GM19240 (cell line): Measurements from ENCODE around the gene ZNF346.
"Not testable (repeated sequence)": the region's sequence is repeated elsewhere in the genome, so short reads cannot be mapped to it uniquely, and the experiment has no call there.

Source experiments
- DNase-seq: peaks from one replicate; pipeline ENCODE4 v3.0.0; 2011; ENCODE audit warnings: low spot score; ENCODE audit not compliant: insufficient read length

Gene ZNF346

GRCh38 chr5:177008716-177009115 is 13.8 kb upstream of the ZNF346 start:
- no peak for DNase-seq

DNA sequence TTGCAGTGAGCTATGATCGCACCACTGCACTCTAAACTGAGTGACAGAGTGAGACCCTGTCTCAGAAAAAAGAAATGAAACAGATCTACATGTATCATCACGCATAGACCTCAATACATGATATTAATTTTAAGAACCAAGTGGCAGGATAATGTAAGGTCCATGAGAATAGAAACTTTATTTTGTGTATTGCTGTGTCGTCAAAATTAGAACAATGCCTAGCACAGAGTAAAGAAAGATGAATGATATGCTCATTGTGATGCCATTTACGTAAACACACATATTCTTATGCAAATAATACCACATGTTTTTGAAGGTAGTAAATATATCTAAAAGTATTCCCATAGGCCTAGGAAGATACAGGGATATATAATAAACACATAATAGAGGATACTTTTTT is 12.3 kb upstream of the ZNF346 start:
- no peak for DNase-seq

DNA sequence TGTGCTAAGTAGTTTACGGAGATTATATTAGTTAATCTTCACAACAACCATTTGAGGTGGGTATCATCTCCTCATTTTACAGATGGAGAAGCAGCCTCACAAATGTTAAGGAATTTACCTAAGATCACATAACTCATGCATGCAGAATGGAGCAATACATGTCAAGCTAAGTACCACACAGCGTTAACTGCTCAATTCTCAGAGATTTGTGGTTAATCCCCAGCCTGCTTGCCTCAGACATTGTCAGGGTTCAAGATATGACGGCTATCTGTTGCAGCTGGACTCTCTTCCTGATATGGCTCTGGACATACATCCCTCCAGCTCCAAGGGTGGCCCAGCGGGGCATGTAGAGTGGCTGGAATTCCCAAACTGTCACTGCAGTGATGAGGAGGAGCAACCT is 7.3 kb upstream of the ZNF346 start:
- DNase-seq: no peak

DNA sequence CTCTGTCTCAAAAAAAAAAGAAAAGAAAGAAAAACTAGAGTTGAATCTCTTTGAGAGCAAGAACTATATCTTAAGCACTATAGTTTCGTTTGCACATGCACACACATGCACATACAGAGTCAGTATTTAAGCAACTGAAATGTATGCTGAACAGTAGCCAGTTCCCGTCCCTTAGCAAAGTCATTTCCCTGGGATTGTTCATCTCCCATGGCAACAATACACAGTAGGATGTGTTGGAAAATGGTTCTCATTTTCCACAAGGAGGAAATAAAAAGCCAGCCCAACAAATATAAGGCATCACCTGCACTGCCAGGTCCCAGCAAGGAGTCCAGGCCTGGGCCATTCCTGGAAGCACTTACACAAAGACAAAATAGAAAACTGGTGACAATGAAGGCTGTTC is 4.2 kb upstream of the ZNF346 start:
- DNase-seq: no peak

GRCh38 chr5:177020033-177020432 is 2.5 kb upstream of the ZNF346 start:
- no peak for DNase-seq

- no peak for DNase-seq
Observed at GRCh38 chr5:177023303-177023664, 788 bp downstream of the ZNF346 start.

DNA sequence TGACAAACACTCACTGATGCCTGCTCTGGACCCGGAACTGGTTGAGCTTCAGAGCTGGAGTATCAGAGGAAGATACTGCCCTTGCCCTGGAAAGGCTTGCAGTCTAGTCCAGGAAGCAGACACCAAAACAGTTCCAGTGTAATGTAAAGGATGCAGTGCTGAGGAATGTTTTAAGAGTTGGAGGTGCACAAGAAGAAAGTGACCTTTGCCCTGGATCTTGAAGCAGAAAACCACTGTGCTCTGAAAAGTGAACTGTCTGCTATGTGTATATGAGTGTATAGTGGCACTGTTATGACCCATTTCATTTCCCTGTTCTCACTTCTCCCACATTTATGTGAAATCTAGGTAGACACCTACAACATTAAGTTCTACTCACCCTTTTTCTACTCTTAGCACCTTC is 2.1 kb downstream of the ZNF346 start:
- no peak for DNase-seq

DNA sequence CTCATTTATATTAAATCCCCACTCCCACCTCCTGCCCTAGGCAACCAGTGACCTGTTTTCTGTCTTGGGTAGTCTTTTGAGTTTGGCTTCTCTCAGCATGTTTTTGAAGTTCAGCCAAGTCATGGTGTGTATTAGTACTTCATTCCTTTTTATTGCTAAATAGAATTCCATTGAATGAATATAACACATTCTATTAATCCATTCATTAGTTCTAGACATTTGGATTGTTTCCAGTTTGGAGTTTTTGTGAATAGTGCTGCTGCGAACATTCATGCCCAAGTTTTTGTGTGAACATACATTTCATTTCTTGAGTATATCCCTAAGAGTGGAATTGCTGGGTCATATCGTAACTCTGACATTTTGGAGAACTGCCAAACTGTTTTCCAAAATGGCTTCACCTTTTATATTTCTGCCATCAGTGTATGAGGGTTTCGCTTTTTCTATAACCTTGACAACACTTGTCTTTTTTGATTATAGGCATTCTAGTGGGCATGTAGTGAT is 2.7 kb downstream of the ZNF346 start:
- no peak for DNase-seq

DNA sequence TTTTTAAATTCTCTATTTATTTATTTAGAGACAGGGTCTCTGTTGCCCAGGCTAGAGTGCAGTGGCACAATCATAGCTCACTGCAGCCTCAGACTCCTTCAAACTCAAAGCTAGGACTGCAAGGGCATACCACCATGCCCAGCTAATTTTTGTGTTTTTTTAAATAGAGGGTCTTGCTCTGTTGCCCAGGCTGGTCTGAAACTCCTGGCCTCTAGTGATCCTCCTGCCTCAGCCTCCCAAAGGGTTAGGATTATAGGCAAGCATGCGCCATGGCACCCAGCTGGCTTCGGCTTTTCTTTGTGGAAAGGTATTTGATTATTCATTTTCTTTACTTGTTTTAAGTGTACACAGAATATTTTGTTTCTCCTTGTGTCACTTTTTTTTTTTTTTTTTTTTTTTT is 5.2 kb downstream of the ZNF346 start:
- no peak for DNase-seq

DNA sequence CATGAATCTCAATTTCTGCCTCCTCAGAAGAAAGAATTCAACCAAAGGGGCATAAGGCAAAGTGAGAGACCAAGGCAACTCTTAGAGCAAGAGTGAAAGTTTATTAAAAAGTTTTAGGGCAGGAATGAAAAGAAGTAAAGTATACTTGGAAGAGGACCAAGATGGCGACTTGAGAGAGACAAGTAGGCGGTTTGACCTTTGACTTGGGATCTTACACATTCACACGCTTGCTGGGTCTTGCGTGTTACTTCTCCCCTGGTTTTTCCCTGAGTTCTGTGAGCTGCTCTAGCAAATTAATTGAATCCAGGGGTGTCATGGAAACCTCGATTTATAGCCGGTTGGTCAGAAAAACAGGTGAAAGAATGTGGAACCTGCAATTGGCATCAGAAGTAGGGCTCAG is 7.0 kb downstream of the ZNF346 start:
- no peak for DNase-seq

GRCh38 chr5:177035976-177036375 is 13.5 kb downstream of the ZNF346 start:
- DNase-seq: no peak

DNA sequence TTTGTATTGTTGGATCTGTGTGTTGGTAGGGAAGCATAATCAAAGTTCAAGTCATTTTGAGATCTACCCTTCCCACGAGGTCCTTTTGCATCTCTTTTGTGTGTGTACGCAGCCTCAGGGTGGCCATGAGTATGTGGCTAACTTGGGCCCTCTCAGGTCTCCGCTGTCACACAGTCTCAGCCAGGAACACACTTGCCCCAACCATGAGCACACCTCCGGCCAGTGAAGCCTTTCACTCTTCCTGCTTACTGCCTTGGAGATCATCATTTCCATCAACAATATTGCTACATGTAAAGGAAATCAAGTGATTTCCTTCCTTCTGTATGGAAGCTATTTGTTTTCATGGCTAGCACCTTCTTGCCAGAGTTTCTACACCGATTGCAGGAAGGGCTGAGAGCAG is 13.9 kb downstream of the ZNF346 start:
- DNase-seq: no peak

GRCh38 chr5:177036921-177037320 is 14.4 kb downstream of the ZNF346 start:
- DNase-seq: no peak

- no peak for DNase-seq
Observed at GRCh38 chr5:177040814-177041420, 18.4 kb downstream of the ZNF346 start.

GRCh38 chr5:177041936-177042335 is 19.4 kb downstream of the ZNF346 start:
- no peak for DNase-seq

DNA sequence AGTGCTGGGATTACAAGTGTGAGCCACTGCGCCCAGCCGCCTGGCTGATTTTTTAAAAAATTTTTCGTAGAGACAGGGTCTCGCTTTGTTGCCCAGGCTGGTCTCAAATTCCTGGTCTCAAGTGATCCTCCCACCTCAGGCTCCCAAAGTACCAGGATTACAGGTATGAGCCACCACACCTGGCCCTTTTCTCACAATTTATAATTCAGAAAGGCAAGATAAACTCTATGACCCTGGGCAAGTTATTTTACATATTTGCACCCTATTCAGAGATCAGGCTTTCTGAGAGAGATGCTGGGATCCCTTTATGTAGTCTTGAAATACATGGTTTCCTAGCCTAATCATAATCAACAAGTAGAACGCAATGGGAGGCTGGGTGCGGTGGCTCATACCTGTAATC is 20.6 kb downstream of the ZNF346 start:
- DNase-seq: no peak

GRCh38 chr5:177043958-177044357 is 21.5 kb downstream of the ZNF346 start:
- DNase-seq: no peak

GRCh38 chr5:177044641-177045040 is 22.1 kb downstream of the ZNF346 start:
- DNase-seq: no peak

DNA sequence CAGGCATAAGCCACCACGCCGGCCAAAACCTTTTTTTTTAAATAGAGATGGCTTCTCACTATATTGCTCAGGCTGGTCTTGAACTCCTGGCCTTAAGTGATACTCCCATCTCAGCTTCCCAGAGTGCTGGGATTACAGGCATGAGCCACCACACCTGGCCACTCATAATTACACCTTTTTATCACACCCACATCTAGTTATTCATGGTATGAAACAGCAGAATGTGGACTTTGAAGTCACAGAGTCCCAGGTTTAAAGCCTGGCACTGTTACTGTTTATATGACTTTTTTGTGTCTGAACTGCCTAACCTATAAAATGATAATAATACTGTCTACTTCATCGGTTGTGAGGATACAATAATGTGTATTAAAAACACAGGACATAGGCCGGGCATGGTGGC is 23.1 kb downstream of the ZNF346 start:
- DNase-seq: no peak

GRCh38 chr5:177048531-177048930 is 26.0 kb downstream of the ZNF346 start:
- not testable (repeated sequence) for DNase-seq

DNA sequence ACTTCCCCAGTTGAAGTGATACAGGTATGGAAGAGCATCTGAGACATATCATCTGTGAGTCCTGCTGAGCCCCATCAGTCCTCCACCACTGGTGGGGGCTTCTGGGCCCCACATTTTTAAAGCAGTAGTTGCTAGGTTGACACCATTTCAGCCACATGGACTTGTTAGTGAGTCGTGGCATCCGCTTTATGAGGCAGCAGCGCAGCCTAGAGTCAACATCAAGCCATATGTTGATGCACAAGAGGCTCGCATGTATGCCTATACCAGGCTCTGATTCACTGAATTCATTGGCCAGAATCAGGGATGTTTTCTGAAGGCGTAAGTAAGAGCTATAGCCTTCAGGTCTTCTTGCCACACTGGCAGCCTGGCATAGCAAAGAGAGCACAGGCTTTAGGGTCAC is 26.8 kb downstream of the ZNF346 start:
- no peak for DNase-seq

GRCh38 chr5:177064500-177065277 is 42.2 kb downstream of the ZNF346 start:
- DNase-seq: no peak

DNA sequence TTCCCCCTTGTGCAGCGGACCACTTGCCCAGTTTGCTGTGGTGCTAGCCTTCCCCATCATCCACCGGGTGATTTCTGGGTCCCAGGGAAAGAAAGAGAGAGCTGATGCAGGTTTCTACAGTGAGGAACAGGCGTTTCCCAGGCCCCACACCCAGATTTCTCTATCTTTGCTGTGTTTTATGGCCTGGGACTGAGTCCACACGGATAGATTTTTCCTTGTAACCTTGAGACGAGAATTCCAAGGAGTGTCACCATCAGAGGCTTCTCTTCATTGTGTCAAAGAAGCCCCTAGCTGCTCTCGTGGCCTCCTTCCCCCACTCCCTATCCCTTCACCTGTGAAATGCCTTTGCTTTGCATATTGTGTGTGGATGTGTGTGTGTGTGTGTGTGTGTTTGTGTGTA is 43.0 kb downstream of the ZNF346 start:
- DNase-seq: no peak
